ENCODE data around the gene ETV3L.

ETV3L gene

DNA sequence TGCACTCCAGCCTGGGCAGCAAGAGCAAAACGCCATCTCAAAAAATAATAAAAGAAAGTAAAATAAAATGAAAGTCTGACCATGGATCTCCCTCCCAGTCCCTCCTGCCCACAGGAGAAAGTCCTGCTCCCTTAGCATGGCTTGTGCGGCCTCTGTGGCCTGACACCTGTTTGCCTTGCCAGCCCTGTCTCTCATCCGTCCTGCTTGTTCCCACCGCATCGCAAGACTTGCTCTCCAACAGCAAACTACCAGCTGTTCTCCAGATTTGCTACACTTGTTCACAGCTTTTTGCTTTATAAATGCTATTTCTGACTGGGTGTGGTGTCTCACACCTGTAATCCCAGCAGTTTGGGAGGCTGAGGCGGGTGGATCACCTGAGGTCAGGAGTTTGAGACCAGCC is 2.7 kb downstream of the ETV3L start:
- Histone ChIP-seq H3K36me3 (ENCODE audit: low read depth) (no peaks in the 10 kb centered on the region), H3K27me3 (ENCODE audit: insufficient read depth, poor library complexity, severe bottlenecking) (no peaks in the 10 kb centered on the region), H3K27ac (ENCODE audit: poor library complexity, severe bottlenecking) (no peak overlapping the region), H3K9me3 (ENCODE audit: severe bottlenecking) (no peaks in the 10 kb centered on the region), H3K4me1 (ENCODE audit: insufficient read depth, poor library complexity, severe bottlenecking) (no peaks in the 10 kb centered on the region), H3K4me3 (ENCODE audit: severe bottlenecking) (no peak overlapping the region)
- no peak for TF ChIP-seq CTCF (IDR thresholded peaks at IDR 0.05; ENCODE audit: poor library complexity, severe bottlenecking)
- ATAC-seq (ENCODE audit: low read depth) (no peak), DNase-seq (ENCODE audit: low spot score) (no peak)

- Histone ChIP-seq H3K9me3 (ENCODE audit: severe bottlenecking) (no peaks in the 10 kb centered on the region), H3K4me1 (ENCODE audit: insufficient read depth, poor library complexity, severe bottlenecking) (no peaks in the 10 kb centered on the region), H3K4me3 (ENCODE audit: severe bottlenecking) (no peak overlapping the region), H3K36me3 (ENCODE audit: low read depth) (no peaks in the 10 kb centered on the region), H3K27me3 (ENCODE audit: insufficient read depth, poor library complexity, severe bottlenecking) (no peaks in the 10 kb centered on the region), H3K27ac (ENCODE audit: poor library complexity, severe bottlenecking) (no peak overlapping the region)
- ATAC-seq (ENCODE audit: low read depth) (no peak), DNase-seq (ENCODE audit: low spot score) (no peak)
- no peak for TF ChIP-seq CTCF (IDR thresholded peaks at IDR 0.05; ENCODE audit: poor library complexity, severe bottlenecking)
Measured at GRCh38 chr1:157095551-157095950, 4.1 kb downstream of the ETV3L start.

GRCh38 chr1:157095091-157095490 is 4.5 kb downstream of the ETV3L start:
- no peak for TF ChIP-seq CTCF (IDR thresholded peaks at IDR 0.05; ENCODE audit: poor library complexity, severe bottlenecking)
- H3K4me3 ChIP-seq (ENCODE audit: severe bottlenecking): no peak overlapping the region
- no peak overlapping the region for H3K27ac ChIP-seq (ENCODE audit: poor library complexity, severe bottlenecking)
- H3K9me3 ChIP-seq (ENCODE audit: severe bottlenecking): no peaks in the 10 kb centered on the region
- no peak for DNase-seq (ENCODE audit: low spot score)
- H3K27me3 ChIP-seq (ENCODE audit: insufficient read depth, poor library complexity, severe bottlenecking): no peaks in the 10 kb centered on the region
- ATAC-seq (ENCODE audit: low read depth): no peak
- no peaks in the 10 kb centered on the region for H3K36me3 ChIP-seq (ENCODE audit: low read depth)
- H3K4me1 ChIP-seq (ENCODE audit: insufficient read depth, poor library complexity, severe bottlenecking): no peaks in the 10 kb centered on the region

DNA sequence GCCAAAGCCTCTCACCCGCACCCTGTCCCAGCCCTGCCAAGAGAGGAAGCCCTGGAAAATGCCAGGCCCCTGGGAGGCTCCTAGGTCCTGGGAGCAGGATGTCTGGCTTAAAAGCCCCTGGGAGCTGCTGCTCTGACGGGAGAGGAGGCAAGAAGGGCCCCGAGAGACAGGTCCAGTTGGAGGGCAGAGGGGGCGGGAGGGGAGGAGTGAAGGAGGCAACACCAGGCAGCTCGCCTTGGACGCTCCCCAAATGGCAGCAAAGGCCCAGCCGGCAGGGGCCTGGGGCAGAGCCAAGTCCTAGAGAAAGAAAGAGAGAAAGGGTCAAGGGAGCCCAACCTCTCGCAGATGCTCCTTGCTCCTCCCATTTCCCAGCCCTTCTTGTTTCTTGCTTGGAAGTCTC is 6.8 kb downstream of the ETV3L start:
- DNase-seq (ENCODE audit: low spot score): no peak
- Histone ChIP-seq H3K4me3 (ENCODE audit: severe bottlenecking) (no peak overlapping the region), H3K4me1 (ENCODE audit: insufficient read depth, poor library complexity, severe bottlenecking) (no peaks in the 10 kb centered on the region), H3K27ac (ENCODE audit: poor library complexity, severe bottlenecking) (no peak overlapping the region), H3K9me3 (ENCODE audit: severe bottlenecking) (no peaks in the 10 kb centered on the region), H3K27me3 (ENCODE audit: insufficient read depth, poor library complexity, severe bottlenecking) (no peaks in the 10 kb centered on the region), H3K36me3 (ENCODE audit: low read depth) (no peaks in the 10 kb centered on the region)
- TF ChIP-seq CTCF (IDR thresholded peaks at IDR 0.05; ENCODE audit: poor library complexity, severe bottlenecking): no peak
- ATAC-seq (ENCODE audit: low read depth): no peak

DNA sequence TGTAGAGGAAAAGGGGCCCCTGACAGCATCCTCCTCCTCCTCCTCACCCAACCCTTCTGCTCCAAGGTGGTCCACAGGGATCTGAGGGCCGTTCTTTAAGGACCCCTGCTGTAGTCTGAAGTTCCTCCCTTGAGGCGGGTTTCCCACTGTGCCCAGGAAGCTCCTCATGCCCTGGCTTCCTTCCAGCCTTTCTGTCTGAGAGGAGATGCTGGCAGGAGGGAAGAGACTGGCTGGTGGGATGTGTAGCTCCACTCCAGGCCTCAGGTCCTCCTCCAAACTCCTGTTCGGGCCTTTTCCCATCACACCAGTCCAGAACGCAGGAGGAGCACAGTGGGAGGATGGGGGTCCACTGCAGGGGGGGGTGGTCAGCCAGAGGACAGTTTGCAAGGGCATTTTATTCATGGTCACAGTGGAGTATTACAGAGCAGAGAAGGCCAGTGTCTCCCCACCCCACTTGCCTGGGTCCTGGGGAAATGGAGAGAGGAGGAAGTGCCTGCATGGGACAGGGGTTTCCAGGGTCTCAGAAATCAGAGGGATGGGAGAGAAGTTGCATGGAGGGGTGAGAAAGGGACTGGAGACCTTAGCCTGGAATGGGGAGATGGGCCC is 7.8 kb downstream of the ETV3L start:
- Histone ChIP-seq H3K36me3 (ENCODE audit: low read depth) (no peaks in the 10 kb centered on the region), H3K27me3 (ENCODE audit: insufficient read depth, poor library complexity, severe bottlenecking) (no peaks in the 10 kb centered on the region), H3K9me3 (ENCODE audit: severe bottlenecking) (no peaks in the 10 kb centered on the region), H3K4me3 (ENCODE audit: severe bottlenecking) (no peak overlapping the region), H3K27ac (ENCODE audit: poor library complexity, severe bottlenecking) (no peak overlapping the region), H3K4me1 (ENCODE audit: insufficient read depth, poor library complexity, severe bottlenecking) (no peaks in the 10 kb centered on the region)
- no peak for TF ChIP-seq CTCF (IDR thresholded peaks at IDR 0.05; ENCODE audit: poor library complexity, severe bottlenecking)
- ATAC-seq (ENCODE audit: low read depth) (no peak), DNase-seq (ENCODE audit: low spot score) (no peak)
